Measurements from ENCODE around the gene EEF1AKMT3.
A peak's percentile ranks its signal among the peaks of the same experiment; 100 is the strongest.

Gene EEF1AKMT3

DNA sequence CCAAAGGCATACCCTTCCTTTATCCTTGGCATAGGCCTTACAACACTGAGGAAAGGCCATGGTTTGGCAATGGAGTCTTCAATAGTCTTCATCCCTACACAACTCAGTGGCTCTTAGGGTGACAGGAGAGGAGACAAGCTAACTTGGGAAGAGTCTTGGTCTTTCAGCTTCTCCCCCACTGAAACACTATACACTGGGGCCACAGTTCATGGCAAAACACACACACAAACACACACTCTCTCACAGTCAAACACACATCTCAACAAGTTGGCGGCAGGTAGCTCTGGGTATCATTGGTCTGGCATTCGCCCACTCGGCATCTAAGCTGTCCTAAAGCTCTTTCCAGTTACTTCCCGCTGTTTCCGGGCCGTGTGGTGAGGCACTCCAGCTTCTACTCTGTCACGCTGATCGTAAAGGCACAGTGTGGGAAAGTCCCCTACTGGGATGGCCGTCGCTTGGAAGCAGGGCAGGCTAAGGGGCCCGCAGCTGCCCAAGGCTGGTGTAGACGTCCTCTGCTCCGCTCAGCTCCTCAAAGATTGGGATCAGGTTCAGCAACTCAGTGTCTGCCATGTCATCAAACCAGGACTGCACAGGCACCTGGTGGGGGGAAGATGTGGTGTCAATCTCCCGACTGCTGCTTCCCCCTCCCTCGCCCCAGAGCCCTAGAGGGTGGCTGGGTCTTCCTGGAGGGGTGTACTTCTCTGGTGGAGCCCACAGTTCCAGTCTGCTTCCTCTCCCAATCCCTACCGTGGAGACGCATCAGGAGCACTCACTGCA is 50.9 kb downstream of the EEF1AKMT3 start:
- H3K9me3 Mint-ChIP-seq: no peaks in the 10 kb centered on the region
- DNase-seq (ENCODE audit: low spot score): no peak
- no peaks in the 10 kb centered on the region for H3K4me1 Mint-ChIP-seq (ENCODE audit: low read depth)
- H3K27me3 Mint-ChIP-seq (ENCODE audit: low read depth): no peaks in the 10 kb centered on the region
- no peak overlapping the region for H3K4me3 Mint-ChIP-seq
- peak overlapping the region; percentile 36 for H3K27ac Mint-ChIP-seq
- H3K36me3 Mint-ChIP-seq (ENCODE audit: low read depth): peaks cover 56% of the 10 kb centered on the region

DNA sequence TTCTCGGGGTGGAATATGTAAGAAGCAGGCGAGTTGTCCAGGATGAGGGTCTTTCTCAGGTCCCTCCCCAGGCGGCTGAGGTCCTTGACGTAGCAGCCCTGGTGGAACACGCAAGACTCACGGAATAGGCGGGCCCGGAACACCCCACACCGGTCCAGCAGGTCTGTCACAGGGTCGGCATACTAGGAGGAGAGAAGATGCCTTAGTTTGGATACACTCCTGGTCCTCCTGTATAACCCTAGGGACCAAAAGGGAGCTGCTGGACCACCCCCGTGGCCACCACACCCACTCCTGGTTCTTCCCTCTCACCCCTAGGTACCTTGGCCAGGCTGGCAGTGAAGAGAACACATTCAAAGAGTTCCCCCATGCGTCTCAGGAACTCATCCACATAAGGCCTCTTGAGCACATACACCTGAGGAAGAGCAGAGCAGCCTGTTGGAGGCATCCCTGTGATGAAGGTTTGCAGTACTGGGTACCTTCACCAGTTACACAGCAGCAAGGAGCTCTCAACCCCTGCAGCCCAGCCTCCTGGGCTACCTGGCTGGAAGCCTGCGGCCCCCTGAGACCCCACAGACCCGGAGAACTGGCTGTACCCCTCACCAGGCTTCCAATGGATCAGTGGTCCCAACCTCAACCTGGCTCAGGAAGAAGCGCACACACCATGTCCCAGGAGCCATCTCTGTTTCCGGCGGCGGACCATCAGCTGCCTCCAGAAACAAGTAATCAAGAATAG is 51.7 kb downstream of the EEF1AKMT3 start:
- no peak for DNase-seq (ENCODE audit: low spot score)
- Mint-ChIP-seq H3K4me1 (ENCODE audit: low read depth) (no peaks in the 10 kb centered on the region), H3K4me3 (no peak overlapping the region), H3K27ac (no peak overlapping the region), H3K27me3 (ENCODE audit: low read depth) (no peaks in the 10 kb centered on the region), H3K9me3 (no peaks in the 10 kb centered on the region), H3K36me3 (ENCODE audit: low read depth) (peaks cover 57% of the 10 kb centered on the region)

DNA sequence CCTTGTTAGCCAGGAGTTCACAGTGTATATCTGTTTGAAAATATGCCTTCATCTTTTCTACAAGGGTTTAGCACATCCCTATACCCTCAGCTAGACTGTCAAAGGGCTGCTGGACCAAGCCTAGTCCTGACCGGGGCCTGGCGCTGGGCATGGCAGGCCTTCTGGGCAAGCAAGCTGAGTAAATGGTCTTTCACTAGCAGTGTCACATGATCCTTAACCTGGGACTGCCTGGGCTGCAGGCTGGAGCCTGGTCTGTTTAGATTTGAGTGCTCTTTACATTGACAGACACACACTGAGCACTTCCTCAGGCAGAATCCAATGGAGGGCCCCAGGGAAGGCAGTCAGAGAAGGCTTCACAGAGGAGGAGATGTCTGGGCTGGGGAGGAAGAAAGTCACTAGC is 53.0 kb downstream of the EEF1AKMT3 start:
- no peaks in the 10 kb centered on the region for H3K27me3 Mint-ChIP-seq (ENCODE audit: low read depth)
- peaks cover 3% of the 10 kb centered on the region for H3K4me1 Mint-ChIP-seq (ENCODE audit: low read depth)
- no peak overlapping the region for H3K4me3 Mint-ChIP-seq
- H3K36me3 Mint-ChIP-seq (ENCODE audit: low read depth): peaks cover 60% of the 10 kb centered on the region
- DNase-seq (ENCODE audit: low spot score): no peak
- H3K9me3 Mint-ChIP-seq: no peaks in the 10 kb centered on the region
- no peak overlapping the region for H3K27ac Mint-ChIP-seq

DNA sequence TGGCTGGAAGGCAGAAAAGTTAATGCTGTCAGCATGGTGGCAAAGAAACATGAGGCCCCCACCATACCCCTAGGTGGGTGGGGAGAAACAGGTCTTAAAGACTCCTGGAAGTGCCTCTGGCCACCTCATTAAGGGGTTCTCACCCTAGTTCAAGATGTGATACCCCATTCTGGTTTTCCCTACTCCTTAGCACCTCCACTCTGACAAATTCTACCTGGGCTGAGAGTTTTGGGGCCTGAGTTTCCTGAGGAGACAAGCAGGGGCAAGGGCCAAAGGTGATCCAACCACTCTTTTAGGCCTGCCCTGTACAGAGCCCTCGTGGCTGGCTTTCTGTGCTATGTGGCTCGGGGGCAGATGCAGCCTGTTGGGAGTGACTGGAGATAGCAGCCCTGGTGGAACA is 54.0 kb downstream of the EEF1AKMT3 start:
- H3K27ac Mint-ChIP-seq: no peak overlapping the region
- no peaks in the 10 kb centered on the region for H3K9me3 Mint-ChIP-seq
- H3K4me3 Mint-ChIP-seq: no peak overlapping the region
- peaks cover 53% of the 10 kb centered on the region for H3K36me3 Mint-ChIP-seq (ENCODE audit: low read depth)
- H3K27me3 Mint-ChIP-seq (ENCODE audit: low read depth): no peaks in the 10 kb centered on the region
- no peak for DNase-seq (ENCODE audit: low spot score)
- peaks cover 5% of the 10 kb centered on the region for H3K4me1 Mint-ChIP-seq (ENCODE audit: low read depth)

- no peak overlapping the region for H3K4me3 Mint-ChIP-seq
- no peaks in the 10 kb centered on the region for H3K9me3 Mint-ChIP-seq
- no peak overlapping the region for H3K27ac Mint-ChIP-seq
- H3K4me1 Mint-ChIP-seq (ENCODE audit: low read depth): peaks cover 9% of the 10 kb centered on the region
- H3K36me3 Mint-ChIP-seq (ENCODE audit: low read depth): peaks cover 56% of the 10 kb centered on the region
- no peak for DNase-seq (ENCODE audit: low spot score)
- H3K27me3 Mint-ChIP-seq (ENCODE audit: low read depth): no peaks in the 10 kb centered on the region
These were observed 54.6 kb downstream of the EEF1AKMT3 start for GRCh38 chr12:57826966-57827365.

- Mint-ChIP-seq H3K27ac (no peak overlapping the region), H3K27me3 (ENCODE audit: low read depth) (no peaks in the 10 kb centered on the region), H3K4me1 (ENCODE audit: low read depth) (peaks cover 12% of the 10 kb centered on the region), H3K4me3 (no peak overlapping the region), H3K9me3 (no peaks in the 10 kb centered on the region), H3K36me3 (ENCODE audit: low read depth) (peaks cover 37% of the 10 kb centered on the region)
- no peak for DNase-seq (ENCODE audit: low spot score)
These were observed 56.8 kb downstream of the EEF1AKMT3 start for GRCh38 chr12:57829025-57829777.

DNA sequence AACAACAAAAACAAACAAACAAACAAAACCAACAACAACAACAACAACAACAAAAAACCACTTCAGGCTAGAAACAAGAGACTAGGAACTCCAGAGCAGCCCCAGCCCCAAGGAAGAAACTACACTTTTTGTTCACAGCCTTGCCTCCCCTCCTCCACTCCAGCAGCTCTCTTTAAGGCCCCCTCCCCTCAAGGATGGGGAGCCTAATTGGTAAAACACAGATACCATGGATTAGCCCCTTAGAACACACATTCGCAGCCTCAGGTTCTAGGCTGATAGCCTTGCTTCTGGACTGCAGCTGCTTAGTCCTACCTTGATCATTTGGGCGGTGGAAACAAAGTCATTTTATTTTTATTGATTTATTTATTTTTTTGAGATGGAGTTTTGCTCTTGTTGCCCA is 58.0 kb downstream of the EEF1AKMT3 start:
- Mint-ChIP-seq H3K36me3 (ENCODE audit: low read depth) (peaks cover 29% of the 10 kb centered on the region), H3K9me3 (no peaks in the 10 kb centered on the region), H3K4me1 (ENCODE audit: low read depth) (peaks cover 13% of the 10 kb centered on the region), H3K27me3 (ENCODE audit: low read depth) (no peaks in the 10 kb centered on the region), H3K27ac (peak overlapping the region; percentile 45), H3K4me3 (no peak overlapping the region)
- no peak for DNase-seq (ENCODE audit: low spot score)
